HG03280 (cell line): ENCODE results near the gene SLC27A2.

ENCODE experiments used
- ATAC-seq: cut with Tn5 transposase; IDR thresholded peaks from one replicate; pipeline ENCODE4 v1.9.1; 2021; ENCODE audit warnings: mild to moderate bottlenecking, moderate library complexity; ENCODE audit not compliant: unreplicated experiment

SLC27A2 gene

GRCh38 chr15:50235794-50236193 is 53.8 kb downstream of the SLC27A2 start:
- ATAC-seq, result no peak

- ATAC-seq, result no peak
These were observed 54.4 kb downstream of the SLC27A2 start for GRCh38 chr15:50236433-50236832.

GRCh38 chr15:50238255-50238654 is 56.3 kb downstream of the SLC27A2 start:
- ATAC-seq, result no peak

DNA sequence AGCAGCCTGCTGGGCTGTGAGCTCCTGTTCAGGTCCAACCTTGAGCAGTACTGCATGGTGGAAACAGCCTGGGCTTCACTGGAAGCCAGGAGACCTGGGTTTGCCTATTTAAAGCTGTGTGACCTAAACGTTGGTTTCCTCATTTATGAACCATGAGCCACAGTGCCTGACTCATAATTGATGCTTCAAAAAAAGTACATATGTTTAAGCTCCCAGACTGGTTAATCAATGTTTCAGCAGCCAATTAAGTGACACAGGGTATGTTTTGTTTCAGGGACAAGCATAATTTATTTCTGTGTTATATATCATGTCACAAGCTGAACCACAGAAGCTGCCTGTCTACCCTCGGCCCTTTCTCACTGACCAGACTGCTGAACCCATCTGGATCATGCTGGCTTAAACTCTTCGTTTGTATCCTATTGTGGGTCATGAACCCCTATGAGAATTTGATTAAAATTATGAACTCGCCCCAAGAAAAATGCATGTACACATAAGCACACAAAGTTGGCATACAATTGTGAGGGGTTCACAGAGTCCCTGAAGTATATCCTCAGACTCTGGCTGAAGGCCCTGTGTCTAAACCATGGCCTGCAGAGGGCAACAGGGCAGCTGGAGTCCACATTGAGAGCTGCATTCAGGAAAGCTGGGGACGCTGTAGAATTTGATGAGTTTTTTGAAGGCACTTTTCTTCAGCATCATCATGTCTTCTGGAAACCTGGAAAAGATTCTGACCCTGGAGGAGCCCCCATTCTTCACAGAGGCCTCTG is 59.9 kb downstream of the SLC27A2 start:
- no peak for ATAC-seq

GRCh38 chr15:50244153-50244552 is 62.2 kb downstream of the SLC27A2 start:
- no peak for ATAC-seq

- no peak for ATAC-seq
These were observed 63.1 kb downstream of the SLC27A2 start for GRCh38 chr15:50244959-50245624.

GRCh38 chr15:50246631-50247030 is 64.6 kb downstream of the SLC27A2 start:
- no peak for ATAC-seq

GRCh38 chr15:50247819-50248655 is 66.0 kb downstream of the SLC27A2 start:
- ATAC-seq, result peak; percentile 90

DNA sequence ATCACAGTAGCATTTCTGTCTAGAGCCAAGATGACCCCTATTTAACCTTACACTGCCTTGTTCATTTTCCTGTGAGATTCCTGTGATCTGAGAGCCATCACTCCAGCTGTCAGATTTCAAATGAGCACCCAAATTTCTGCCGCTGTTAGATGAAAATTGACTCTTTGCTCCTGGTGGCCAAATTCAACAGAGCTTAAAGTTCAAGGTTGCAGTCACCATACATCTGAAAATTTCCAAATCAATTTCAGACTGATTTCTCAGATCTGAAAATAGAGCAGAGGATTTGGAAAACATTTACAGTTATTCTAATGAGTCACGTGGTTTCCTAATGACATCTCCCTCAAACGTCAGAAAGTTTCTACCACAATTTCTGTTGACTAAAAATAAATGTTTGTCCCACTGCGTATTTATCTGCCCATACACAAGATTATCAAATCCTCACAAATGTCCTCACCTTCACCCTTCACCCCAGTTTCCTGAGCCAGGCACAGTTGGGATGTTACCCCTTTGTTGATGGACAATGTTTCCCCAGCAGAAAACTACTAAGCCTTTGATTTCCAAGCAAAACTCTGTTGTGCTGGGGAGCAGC is 67.1 kb downstream of the SLC27A2 start:
- no peak for ATAC-seq

- no peak for ATAC-seq
These were observed 67.7 kb downstream of the SLC27A2 start for GRCh38 chr15:50249704-50250103.

- no peak for ATAC-seq
These were observed 68.9 kb downstream of the SLC27A2 start for GRCh38 chr15:50250760-50251394.

GRCh38 chr15:50251638-50252182 is 69.7 kb downstream of the SLC27A2 start:
- no peak for ATAC-seq

DNA sequence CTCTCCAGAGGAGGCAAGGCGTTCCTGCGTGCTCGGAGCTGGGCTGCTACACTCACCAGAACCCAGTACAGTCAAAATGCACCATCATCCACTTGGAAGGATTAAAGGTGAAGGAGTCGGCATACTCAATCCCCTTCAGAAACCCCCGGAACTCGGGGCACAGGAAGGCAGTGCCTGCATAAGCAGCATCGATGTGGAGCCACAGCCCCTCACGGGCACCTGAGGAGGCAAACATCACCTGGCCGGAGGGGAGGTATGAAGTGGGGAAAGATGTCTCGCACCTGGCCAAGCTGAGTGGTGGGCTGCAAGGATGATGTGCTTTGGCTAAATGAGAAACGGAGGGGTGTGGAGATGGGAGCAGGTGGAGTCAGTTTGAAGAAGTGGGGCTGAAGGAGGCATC is 70.6 kb downstream of the SLC27A2 start:
- ATAC-seq, result no peak

DNA sequence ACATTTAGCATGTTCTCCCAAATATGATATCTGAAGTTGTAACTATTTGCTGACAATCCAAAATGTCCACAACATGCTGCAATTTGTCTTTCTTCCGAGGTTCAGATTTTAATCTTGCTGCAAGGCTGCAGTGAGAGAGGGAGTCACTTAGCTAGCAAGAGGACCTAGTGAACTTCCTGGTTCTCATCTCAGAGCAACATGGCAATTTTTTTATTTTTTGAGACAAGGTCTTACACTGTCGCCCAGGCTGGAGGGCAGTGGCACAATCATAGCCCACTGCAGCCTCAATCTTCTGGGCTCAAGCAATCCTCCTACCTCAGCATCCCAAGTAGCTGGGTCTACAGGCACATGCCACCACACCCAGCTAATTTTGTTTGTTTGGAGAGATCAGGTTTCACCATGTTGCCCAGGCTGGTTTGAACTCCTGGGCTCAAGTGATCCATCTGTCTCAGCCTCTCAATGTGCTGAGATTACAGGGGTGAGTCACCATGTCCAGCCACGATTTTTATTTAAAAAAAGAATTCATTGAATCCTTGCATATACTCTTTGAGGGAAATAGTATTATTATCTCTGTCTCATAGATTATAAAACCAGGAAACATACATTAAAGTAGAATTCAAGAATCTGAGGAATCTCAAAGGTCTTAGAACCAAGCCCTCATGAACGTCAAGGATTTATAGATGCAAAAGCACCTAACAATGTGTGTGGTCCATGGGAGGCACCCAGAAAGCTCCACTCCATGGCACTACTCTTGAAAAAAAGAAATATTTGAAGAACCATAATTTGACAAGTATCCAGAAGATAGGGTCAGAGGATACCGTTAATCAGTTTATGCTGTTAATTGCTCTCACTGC is 74.4 kb downstream of the SLC27A2 start:
- ATAC-seq, result no peak

GRCh38 chr15:50257332-50257731 is 75.3 kb downstream of the SLC27A2 start:
- ATAC-seq, result no peak

DNA sequence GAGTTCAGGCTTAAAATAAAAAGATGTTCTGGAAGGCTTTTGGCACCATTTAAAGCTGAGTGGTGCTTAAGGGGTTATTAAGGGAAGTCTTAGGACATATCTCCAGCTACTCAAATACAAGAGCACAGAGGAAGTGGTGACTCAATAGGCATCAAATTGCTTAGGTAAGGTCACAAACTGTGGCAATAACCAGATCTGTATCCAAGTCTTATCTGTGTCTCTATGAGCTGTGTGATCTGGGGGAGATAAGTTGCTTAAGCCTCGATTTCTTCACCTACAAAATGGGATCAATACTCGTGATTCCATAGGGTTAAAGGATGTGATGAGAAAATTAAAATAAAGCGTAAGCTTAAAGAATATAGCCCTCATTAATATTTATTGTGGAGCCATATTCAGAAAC is 75.9 kb downstream of the SLC27A2 start:
- no peak for ATAC-seq

DNA sequence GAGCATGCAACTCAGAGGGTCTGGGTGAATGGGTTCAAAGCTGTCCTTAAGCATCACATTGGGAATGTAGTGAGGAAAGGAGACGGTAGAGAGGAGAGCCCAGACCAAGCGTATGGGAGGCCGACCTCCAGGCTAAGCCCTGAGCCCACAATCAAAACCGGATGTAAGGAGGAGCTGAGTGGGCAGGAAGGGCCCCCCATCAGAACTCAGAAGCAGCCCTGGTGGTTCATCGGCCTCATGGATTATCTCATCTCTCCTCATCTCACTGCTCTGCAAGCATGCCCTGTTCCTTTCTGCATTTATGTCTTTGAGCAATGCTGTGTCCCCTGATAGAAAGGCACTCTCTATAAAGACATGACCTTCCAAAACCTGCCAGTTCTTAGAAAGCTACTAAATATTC is 77.3 kb downstream of the SLC27A2 start:
- no peak for ATAC-seq

DNA sequence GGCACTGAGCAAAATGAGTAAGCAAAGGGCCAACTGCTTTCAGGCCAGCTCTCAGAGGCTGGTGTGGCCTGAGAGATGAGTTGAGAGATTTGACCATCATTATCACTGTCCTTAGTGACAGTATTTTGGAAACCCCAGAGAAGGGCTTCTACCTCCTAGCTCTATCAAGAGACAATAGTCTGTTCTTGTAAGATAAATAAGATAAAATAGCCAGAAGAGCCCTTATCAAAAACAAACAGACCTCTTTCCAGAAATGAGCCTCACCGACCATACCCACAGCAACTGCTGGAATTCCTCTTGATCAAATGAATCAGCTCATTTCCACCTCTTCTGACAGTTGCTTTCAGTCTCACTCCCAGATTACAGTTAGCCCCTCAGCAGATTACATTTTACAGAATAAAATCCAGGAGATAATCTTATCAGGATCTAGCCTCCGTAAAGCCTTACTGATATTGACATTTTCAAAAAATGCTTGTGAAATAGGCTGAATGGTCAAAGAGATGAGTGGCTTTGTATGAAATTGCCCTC is 79.0 kb downstream of the SLC27A2 start:
- ATAC-seq, result peak; percentile 47

GRCh38 chr15:50261981-50262380 is 80.0 kb downstream of the SLC27A2 start:
- ATAC-seq, result no peak
